ENCODE measurements around the gene LAMP2. TPM values are rescaled to one million over a fixed set of nuclear protein-coding genes. Genes with fewer than 3 reads are reported as not detected.
"Not testable (repeated sequence)": the region's sequence is repeated elsewhere in the genome, so short reads cannot be mapped to it uniquely, and the experiment has no call there.

Gene LAMP2
- total and polyA plus RNA-seq, 2 donors, result 76.9 to 106 TPM

GRCh38 chrX:120474085-120474484, 5.0 kb upstream of the LAMP2 start:
- H3K36me3 ChIP-seq (ENCODE audit: insufficient read depth), result no peaks in the 10 kb centered on the region
- no peak overlapping the region for H3K4me3 ChIP-seq (ENCODE audit: low read depth, low read length)
- DNase-seq (ENCODE audit: extremely low spot score), result no peak
- H3K4me1 ChIP-seq (ENCODE audit: insufficient read depth), result no peaks in the 10 kb centered on the region
- no peak overlapping the region for H3K27ac ChIP-seq (ENCODE audit: low read depth)
- WGBS, result 83% methylated on average over 3 of the region's 3 CpGs

GRCh38 chrX:120469657-120470056, 561 bp upstream of the LAMP2 start:
- H3K4me1 ChIP-seq (ENCODE audit: insufficient read depth); H3K4me3 ChIP-seq (ENCODE audit: low read depth, low read length); DNase-seq (ENCODE audit: extremely low spot score); H3K36me3 ChIP-seq (ENCODE audit: insufficient read depth); H3K27ac ChIP-seq (ENCODE audit: low read depth): not testable (repeated sequence)
- WGBS, result 54% methylated on average over 5 of the region's 5 CpGs

GRCh38 chrX:120468479-120468824, 644 bp downstream of the LAMP2 start:
- H3K4me3 ChIP-seq (ENCODE audit: low read depth, low read length), result peak overlapping the region; percentile 71
- no peak for DNase-seq (ENCODE audit: extremely low spot score)
- peaks cover 2% of the 10 kb centered on the region for H3K4me1 ChIP-seq (ENCODE audit: insufficient read depth)
- H3K36me3 ChIP-seq (ENCODE audit: insufficient read depth), result no peaks in the 10 kb centered on the region
- 2% methylated on average over 2 of the region's 2 CpGs for WGBS
- peak overlapping the region; percentile 88 for H3K27ac ChIP-seq (ENCODE audit: low read depth)

- H3K4me1 ChIP-seq (ENCODE audit: insufficient read depth), result peaks cover 2% of the 10 kb centered on the region
- peak overlapping the region; percentile 71 for H3K4me3 ChIP-seq (ENCODE audit: low read depth, low read length)
- no peak overlapping the region for H3K27ac ChIP-seq (ENCODE audit: low read depth)
- H3K36me3 ChIP-seq (ENCODE audit: insufficient read depth), result no peaks in the 10 kb centered on the region
- no peak for DNase-seq (ENCODE audit: extremely low spot score)
- 21% methylated on average over 4 of the region's 4 CpGs for WGBS
Observed at GRCh38 chrX:120468071-120468470, 1.0 kb downstream of the LAMP2 start.

- Histone ChIP-seq H3K4me3 (ENCODE audit: low read depth, low read length) (no peak overlapping the region), H3K27ac (ENCODE audit: low read depth) (no peak overlapping the region), H3K36me3 (ENCODE audit: insufficient read depth) (no peaks in the 10 kb centered on the region), H3K4me1 (ENCODE audit: insufficient read depth) (peaks cover 2% of the 10 kb centered on the region)
- WGBS, result 84% methylated on average over 4 of the region's 4 CpGs
- no peak for DNase-seq (ENCODE audit: extremely low spot score)
Observed at GRCh38 chrX:120464411-120464810, 4.7 kb downstream of the LAMP2 start.

- DNase-seq (ENCODE audit: extremely low spot score), result no peak
- no peaks in the 10 kb centered on the region for H3K36me3 ChIP-seq (ENCODE audit: insufficient read depth)
- WGBS, result 81% methylated on average over 1 of the region's 1 CpG
- no peak overlapping the region for H3K27ac ChIP-seq (ENCODE audit: low read depth)
- H3K4me3 ChIP-seq (ENCODE audit: low read depth, low read length), result no peak overlapping the region
- peaks cover 4% of the 10 kb centered on the region for H3K4me1 ChIP-seq (ENCODE audit: insufficient read depth)
Observed at GRCh38 chrX:120463241-120463640, 5.9 kb downstream of the LAMP2 start.

GRCh38 chrX:120462370-120462769, 6.7 kb downstream of the LAMP2 start:
- no peak overlapping the region for H3K27ac ChIP-seq (ENCODE audit: low read depth)
- H3K4me1 ChIP-seq (ENCODE audit: insufficient read depth), result peaks cover 2% of the 10 kb centered on the region
- no peak overlapping the region for H3K4me3 ChIP-seq (ENCODE audit: low read depth, low read length)
- H3K36me3 ChIP-seq (ENCODE audit: insufficient read depth), result no peaks in the 10 kb centered on the region
- no peak for DNase-seq (ENCODE audit: extremely low spot score)
- WGBS, result 80% methylated on average over 2 of the region's 2 CpGs

GRCh38 chrX:120459309-120459708, 9.8 kb downstream of the LAMP2 start:
- peaks cover 2% of the 10 kb centered on the region for H3K4me1 ChIP-seq (ENCODE audit: insufficient read depth)
- H3K4me3 ChIP-seq (ENCODE audit: low read depth, low read length), result no peak overlapping the region
- H3K27ac ChIP-seq (ENCODE audit: low read depth), result no peak overlapping the region
- H3K36me3 ChIP-seq (ENCODE audit: insufficient read depth), result no peaks in the 10 kb centered on the region
- no peak for DNase-seq (ENCODE audit: extremely low spot score)

- Histone ChIP-seq H3K36me3 (ENCODE audit: insufficient read depth) (no peaks in the 10 kb centered on the region), H3K4me1 (ENCODE audit: insufficient read depth) (peaks cover 2% of the 10 kb centered on the region), H3K4me3 (ENCODE audit: low read depth, low read length) (no peak overlapping the region), H3K27ac (ENCODE audit: low read depth) (no peak overlapping the region)
- WGBS, result 15% methylated on average over 2 of the region's 2 CpGs
- no peak for DNase-seq (ENCODE audit: extremely low spot score)
Observed at GRCh38 chrX:120457766-120458180, 11.3 kb downstream of the LAMP2 start.

GRCh38 chrX:120456973-120457372, 12.1 kb downstream of the LAMP2 start:
- WGBS, result 44% methylated on average over 4 of the region's 4 CpGs

GRCh38 chrX:120453985-120454384, 15.1 kb downstream of the LAMP2 start:
- no peaks in the 10 kb centered on the region for H3K4me1 ChIP-seq (ENCODE audit: insufficient read depth)
- no peak overlapping the region for H3K27ac ChIP-seq (ENCODE audit: low read depth)
- no peak for DNase-seq (ENCODE audit: extremely low spot score)
- H3K4me3 ChIP-seq (ENCODE audit: low read depth, low read length), result no peak overlapping the region
- WGBS, result 65% methylated on average over 5 of the region's 5 CpGs
- H3K36me3 ChIP-seq (ENCODE audit: insufficient read depth), result no peaks in the 10 kb centered on the region

More at GRCh38 chrX:120456973-120457372, 12.1 kb downstream of the LAMP2 start:
- Histone ChIP-seq H3K4me1 (ENCODE audit: insufficient read depth) (peaks cover 2% of the 10 kb centered on the region), H3K27ac (ENCODE audit: low read depth) (no peak overlapping the region), H3K36me3 (ENCODE audit: insufficient read depth) (no peaks in the 10 kb centered on the region), H3K4me3 (ENCODE audit: low read depth, low read length) (no peak overlapping the region)
- DNase-seq (ENCODE audit: extremely low spot score), result no peak

GRCh38 chrX:120452131-120452530, 17.0 kb downstream of the LAMP2 start:
- Histone ChIP-seq H3K4me1 (ENCODE audit: insufficient read depth) (no peaks in the 10 kb centered on the region), H3K4me3 (ENCODE audit: low read depth, low read length) (no peak overlapping the region), H3K36me3 (ENCODE audit: insufficient read depth) (no peaks in the 10 kb centered on the region), H3K27ac (ENCODE audit: low read depth) (no peak overlapping the region)
- no peak for DNase-seq (ENCODE audit: extremely low spot score)
- 26% methylated on average over 3 of the region's 3 CpGs for WGBS

GRCh38 chrX:120450163-120450562, 18.9 kb downstream of the LAMP2 start:
- H3K4me1 ChIP-seq (ENCODE audit: insufficient read depth), result no peaks in the 10 kb centered on the region
- H3K36me3 ChIP-seq (ENCODE audit: insufficient read depth), result no peaks in the 10 kb centered on the region
- WGBS, result 71% methylated on average over 3 of the region's 3 CpGs
- no peak for DNase-seq (ENCODE audit: extremely low spot score)
- no peak overlapping the region for H3K4me3 ChIP-seq (ENCODE audit: low read depth, low read length)
- no peak overlapping the region for H3K27ac ChIP-seq (ENCODE audit: low read depth)

GRCh38 chrX:120446498-120446897, 22.6 kb downstream of the LAMP2 start:
- H3K27ac ChIP-seq (ENCODE audit: low read depth), result no peak overlapping the region
- H3K4me3 ChIP-seq (ENCODE audit: low read depth, low read length), result no peak overlapping the region
- peaks cover 2% of the 10 kb centered on the region for H3K36me3 ChIP-seq (ENCODE audit: insufficient read depth)
- 39% methylated on average over 8 of the region's 8 CpGs for WGBS
- no peaks in the 10 kb centered on the region for H3K4me1 ChIP-seq (ENCODE audit: insufficient read depth)
- DNase-seq (ENCODE audit: extremely low spot score), result no peak

- 27% methylated on average over 3 of the region's 3 CpGs for WGBS
- H3K36me3 ChIP-seq (ENCODE audit: insufficient read depth), result peaks cover 2% of the 10 kb centered on the region
- no peaks in the 10 kb centered on the region for H3K4me1 ChIP-seq (ENCODE audit: insufficient read depth)
- no peak for DNase-seq (ENCODE audit: extremely low spot score)
- no peak overlapping the region for H3K4me3 ChIP-seq (ENCODE audit: low read depth, low read length)
- no peak overlapping the region for H3K27ac ChIP-seq (ENCODE audit: low read depth)
Observed at GRCh38 chrX:120439921-120440320, 29.2 kb downstream of the LAMP2 start.
